GM08714 (cell line): ENCODE measurements around the gene PRKACB.

Source experiments
- H3K4me3 ChIP-seq: fragments of 200-500 bp; sonication (Bioruptor generic); 2 replicates; pipeline ENCODE4 v1.5.1; 2014; ENCODE audit warnings: mild to moderate bottlenecking, low read length, inconsistent platforms
- ZNF274 ChIP-seq: IDR thresholded peaks from 2 replicates; pipeline ENCODE4 v1.6.1; 2012; ENCODE audit warnings: mild to moderate bottlenecking, low read depth, low read length

PRKACB gene

DNA sequence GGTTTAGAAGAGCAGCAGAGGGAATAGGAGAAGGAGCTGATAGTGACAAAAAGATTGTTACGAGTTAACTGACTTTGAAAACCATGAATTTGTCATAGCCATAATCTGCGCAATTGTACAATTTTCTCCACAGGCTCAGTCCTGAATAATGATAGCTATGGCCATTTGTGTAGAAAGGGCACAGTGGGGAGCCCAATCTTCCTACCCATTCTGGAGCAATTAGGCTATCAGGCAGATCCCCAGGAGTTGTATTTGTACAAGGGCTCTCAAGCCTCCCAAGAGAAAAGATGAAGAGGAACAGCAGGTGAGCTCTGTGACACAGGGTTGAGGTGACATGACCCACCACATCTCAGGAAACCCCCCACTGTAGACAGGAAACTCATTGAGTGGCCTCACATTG lies 115.3 kb downstream of the PRKACB start:
- no peak for TF ChIP-seq ZNF274
- no peak overlapping the region for H3K4me3 ChIP-seq

DNA sequence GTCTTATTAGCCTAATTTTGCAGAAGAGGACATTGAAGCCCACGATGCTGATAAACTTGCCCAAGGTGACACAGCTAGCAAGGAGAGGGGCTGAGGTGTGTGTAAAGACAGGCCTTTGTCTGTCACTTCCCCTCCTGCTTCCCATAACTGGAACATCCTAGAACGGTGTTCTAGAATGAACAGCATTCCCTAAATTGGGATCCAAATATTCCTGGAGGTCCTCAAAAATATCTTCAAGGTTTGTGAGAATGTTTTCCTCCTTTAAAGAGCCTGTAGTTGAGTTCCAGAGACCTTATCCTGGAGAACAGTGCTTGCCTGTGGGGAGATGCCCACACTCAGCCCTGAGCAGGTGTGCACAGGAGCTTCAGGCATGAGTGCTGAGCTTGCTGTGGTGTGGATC lies 115.9 kb downstream of the PRKACB start:
- no peak overlapping the region for H3K4me3 ChIP-seq
- TF ChIP-seq ZNF274 = no peak

DNA sequence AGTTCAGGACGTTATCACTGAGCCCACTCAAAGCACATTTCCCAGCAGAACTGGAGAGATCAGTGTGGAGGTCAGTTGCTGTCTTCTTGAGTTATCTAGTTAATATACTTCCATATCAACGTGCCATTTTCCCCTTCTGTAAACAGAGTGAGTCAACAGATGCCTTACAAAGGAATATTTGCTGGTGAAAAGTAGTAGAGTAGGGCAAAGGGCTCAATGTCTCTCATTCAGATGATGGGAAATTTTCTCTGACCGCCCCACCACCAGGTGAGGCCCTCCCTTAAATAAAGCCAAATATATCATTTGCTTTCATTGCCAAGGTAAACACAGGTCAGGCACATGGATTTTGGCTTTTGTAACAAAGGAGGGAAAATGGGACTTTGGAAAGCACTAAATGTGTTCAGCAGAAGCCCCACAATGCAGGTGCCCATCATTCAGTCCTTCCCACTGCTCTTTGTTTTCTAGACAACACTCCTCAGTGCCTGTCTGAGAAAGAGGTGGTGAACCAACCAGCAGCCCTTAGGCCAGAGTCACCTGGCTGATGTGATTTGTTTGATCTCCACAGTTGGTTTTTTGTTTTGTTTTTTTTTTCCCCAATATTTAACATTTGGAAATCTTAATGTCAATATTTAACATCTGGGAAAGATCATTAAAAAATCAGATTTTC lies 116.9 kb downstream of the PRKACB start:
- no peak for TF ChIP-seq ZNF274
- no peak overlapping the region for H3K4me3 ChIP-seq

DNA sequence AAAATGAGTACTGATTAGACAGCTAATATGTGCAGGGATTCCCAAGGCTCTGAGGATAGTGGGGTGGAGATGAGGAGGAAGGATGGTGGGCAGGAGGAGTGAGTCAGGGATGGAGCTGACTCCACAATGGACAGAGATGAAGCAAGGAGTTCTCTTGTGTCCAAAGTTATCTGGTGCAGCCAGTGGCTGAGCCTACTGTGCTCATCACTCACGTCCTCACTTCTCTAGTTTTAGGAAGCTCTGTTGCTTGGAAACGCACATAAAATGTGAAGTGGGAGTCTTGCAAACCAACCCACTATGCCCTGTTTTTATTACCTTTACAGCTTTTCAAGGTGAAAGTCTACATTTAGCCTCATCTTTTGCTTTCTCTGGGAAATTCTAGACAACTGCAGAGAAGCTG lies 120.9 kb downstream of the PRKACB start:
- TF ChIP-seq ZNF274 = no peak
- H3K4me3 ChIP-seq = no peak overlapping the region

DNA sequence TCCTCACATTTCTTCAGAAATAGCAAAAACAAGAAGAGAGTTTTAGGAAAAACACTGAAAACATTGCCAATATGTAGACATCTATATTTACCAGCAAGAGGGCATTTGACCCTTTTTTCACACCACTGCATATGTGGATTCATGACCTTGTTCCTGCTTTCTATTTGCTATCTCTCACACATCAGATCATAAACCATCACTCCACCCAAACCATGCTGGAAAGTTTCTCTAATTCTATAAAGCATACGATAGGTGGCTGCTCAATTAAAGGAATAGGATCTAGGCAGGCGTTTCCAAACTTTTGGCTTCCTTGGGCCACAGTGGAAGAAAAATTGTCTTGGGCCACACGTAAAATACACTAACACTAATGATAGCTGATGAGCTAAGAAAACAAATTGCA lies 121.8 kb downstream of the PRKACB start:
- no peak overlapping the region for H3K4me3 ChIP-seq
- no peak for TF ChIP-seq ZNF274

DNA sequence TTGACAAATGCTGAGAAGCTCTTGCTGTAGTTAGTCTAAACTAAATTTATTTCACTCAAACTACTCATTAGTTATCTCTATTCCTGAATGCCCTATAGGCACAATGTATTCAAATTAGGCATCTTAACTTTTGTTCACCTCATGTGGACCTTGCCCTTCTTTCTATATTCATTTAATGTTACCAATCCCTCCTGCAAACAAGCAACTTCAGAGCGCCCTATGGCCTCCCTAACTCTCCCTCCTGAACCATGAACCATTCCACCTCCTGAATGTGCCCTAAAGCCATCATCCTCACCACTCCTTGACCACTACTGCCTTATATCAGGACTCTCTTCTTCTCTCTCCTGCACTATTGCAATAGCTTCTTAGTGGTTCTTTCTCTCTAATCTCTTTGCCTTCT lies 122.7 kb downstream of the PRKACB start:
- no peak for TF ChIP-seq ZNF274
- no peak overlapping the region for H3K4me3 ChIP-seq

DNA sequence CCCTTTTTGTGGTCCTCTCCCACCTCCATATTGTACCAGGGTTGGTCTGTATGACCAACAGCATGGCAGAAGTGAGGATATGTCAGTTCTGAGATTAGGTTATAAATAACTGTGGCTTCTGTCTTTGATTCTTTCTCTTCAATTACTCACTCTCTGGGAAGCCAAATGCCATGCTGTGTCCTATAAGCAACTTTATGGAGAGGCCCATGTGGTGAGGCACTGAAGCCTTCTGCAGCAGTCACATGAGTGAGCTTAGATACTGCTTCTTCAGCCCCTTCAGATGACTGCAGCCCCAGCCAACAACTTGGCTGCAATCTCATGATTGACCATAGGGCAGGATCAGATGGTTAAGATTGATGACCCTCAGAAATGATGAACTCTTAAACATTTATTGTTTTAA lies 123.4 kb downstream of the PRKACB start:
- no peak overlapping the region for H3K4me3 ChIP-seq
- no peak for TF ChIP-seq ZNF274

DNA sequence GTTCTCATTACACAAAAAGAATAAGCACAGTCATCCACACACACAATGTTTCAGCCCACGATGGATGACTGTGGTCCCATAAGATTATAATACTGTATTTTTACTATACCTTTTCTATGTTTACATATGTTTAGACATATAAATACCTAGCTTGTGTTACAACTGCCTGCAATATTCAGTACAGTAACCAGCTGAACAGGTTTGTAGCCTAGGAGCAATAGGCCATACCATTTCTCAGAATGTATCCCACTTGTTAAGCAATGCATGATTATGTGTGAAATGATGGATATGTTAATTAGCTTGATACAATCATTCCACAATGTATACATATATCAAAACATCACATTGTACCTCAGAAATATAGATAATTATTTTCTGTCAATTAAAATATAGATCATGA lies 124.3 kb downstream of the PRKACB start:
- no peak for TF ChIP-seq ZNF274
- H3K4me3 ChIP-seq = no peak overlapping the region

DNA sequence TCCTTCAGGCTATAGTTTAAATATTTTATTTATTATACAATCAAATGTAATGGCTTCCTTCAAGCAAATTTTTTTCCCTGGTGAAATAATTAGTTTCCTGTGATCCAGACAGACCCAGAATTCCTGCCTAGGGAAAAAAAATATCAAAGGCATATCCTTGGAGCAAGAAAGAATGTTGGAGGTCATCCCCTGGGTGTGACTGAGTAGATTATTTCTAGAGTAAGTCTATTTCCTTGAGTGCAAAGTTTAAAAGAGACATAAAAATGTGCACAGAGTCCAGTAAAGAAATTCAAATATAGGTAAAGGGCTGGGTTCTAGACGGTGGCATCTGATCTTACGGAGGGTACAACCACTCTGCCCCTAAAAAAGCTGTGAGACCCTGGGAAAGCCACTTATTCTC lies 125.2 kb downstream of the PRKACB start:
- no peak overlapping the region for H3K4me3 ChIP-seq
- TF ChIP-seq ZNF274 = no peak

DNA sequence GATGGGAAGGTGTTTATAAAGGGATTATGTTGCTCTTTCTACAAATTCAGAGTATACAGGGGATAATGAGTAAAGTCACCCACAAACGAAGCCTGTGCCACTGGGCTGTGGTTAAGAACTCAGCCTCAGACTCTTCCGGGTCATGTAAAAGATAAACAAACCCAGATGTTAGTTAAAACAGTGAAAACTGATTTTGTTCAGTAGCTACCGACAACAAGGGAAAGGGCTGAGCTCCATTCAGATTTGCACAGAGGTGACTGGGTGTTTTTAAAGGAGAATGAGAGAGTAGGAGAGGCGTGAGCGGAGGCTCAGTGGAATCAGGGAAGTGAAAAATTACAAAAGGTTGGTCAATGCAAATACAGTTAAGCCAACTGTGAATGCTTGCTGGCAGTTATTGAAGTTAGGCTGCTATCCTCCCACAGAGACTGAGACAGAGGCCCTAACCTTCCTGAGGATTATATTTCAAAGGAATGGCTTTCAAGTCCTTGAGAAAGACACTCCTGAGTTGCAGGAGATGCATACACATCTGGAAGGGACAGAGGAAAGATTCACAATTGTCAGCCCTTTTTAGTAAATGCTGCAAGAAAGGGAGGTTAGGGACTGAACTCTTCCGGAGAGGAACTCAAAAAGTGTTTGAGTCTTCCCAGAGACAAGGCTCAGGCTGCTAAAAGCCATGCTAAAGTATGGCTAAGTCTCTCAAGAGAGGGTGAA lies 127.5 kb downstream of the PRKACB start:
- no peak for TF ChIP-seq ZNF274
- H3K4me3 ChIP-seq = no peak overlapping the region; the same call in 1 of the 2 replicates

DNA sequence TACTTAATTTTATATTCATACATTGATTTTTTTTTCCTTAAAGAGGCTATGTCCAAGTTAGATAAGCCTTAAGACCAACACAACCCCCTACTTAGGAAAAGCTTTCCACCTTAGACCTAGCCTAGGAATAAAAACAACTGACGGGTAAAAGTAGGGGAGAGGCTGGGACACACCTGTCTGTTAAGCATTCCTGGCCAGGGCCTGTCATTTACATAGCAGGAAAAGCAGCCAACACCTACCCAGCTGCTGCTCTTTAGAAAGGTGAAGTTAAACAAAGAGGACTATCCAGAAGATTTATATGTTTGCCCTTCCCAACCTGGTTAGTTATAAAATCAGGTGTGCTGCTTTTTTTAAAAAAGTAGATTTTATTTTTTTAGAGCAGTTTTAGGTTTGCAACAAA lies 128.3 kb downstream of the PRKACB start:
- TF ChIP-seq ZNF274 = no peak
- no peak overlapping the region for H3K4me3 ChIP-seq

DNA sequence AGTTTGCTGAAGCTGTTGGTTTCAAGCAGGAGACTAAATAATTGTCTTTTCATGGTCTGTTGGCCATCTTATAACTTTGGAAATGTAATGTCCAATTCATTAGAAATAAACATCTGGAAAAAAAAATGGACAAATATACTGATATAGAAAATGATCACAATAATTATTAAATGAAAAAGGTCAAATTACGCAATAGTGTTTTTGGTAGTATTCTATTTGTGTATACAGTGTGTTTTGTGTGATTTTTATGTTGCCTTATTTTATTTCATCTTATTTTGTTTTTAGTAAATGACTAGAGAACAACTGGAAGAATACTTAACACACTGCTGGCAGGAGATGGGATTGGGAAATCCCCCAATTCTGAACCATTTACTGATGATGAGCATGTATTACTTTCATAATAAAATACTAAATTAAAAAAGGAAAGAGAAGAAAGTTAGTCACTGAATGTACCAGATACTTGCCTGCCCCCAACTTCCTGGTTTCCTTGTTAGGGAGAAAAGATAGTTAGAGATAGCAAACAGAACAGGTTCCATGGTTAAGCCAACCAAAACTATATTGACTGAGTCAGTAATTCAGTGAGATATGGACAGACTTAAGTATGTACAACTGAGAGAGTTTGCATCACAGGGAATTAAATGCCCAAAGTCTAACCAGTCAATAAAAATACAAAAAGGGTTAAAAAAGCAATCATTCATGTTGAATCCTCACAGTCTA lies 133.4 kb downstream of the PRKACB start:
- H3K4me3 ChIP-seq = no peak overlapping the region
- no peak for TF ChIP-seq ZNF274

DNA sequence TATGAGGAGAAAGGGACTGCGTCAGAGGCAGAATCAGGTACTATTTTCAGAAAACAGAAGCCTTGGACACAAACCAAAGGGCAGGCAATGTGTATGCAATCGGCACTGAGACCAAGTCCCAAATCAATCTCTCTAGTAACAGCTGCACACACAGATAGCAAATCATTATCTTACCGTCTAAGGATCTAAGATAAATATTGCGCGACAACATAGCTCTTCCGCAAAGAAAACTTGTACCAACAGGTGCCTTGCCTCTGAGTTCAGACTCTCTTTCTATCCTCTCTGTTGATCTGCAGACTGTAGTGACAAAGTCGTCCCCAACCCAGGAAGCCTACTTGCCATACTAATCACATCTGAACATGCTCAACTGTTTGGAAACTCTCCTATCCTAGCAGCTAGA lies 134.8 kb downstream of the PRKACB start:
- H3K4me3 ChIP-seq = no peak overlapping the region
- no peak for TF ChIP-seq ZNF274

DNA sequence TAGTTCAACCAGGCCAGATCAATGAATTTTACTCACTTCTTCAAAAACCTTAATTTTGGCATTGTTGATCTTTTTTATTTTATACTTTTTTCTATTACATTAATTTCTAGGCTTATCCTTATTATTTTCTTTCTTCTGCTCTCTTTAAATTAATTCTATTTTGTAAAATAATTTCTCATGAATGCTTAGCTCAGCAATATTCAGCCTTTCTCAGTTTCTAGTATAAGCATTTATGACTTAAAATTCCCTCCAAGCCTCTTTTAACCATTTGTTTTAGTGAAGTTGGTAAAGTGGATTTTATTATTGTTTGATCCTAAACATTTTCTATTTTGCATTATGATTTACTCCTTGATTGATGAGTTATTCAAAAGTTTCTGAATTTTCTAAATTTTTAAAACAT lies 136.8 kb downstream of the PRKACB start:
- H3K4me3 ChIP-seq = no peak overlapping the region
- TF ChIP-seq ZNF274 = no peak

DNA sequence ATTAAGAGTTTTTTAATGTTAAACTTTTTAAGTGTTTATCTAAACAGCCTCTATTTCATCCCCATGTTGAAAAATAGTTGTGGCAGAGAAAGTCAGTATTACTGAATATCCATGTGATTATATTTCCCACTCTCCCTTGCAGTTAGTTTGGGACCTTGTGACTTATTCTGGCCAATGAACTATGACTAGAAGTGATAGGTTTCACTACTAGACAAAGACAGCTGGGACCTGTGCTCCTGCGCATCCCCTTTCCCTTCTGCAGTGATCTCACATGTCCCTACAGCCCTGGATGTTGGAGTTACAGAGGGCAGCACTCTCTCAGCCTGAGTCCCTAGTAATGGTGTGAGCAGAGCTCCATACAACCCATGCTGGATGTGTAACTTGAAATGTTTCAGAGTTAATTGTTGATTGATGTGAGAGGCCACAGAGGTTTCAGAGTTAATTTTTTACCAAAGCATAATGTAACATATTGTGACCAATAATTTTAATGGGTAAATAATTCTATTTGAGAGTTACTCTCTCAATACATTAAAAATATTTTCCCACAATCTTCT lies 138.8 kb downstream of the PRKACB start:
- no peak overlapping the region for H3K4me3 ChIP-seq
- no peak for TF ChIP-seq ZNF274

DNA sequence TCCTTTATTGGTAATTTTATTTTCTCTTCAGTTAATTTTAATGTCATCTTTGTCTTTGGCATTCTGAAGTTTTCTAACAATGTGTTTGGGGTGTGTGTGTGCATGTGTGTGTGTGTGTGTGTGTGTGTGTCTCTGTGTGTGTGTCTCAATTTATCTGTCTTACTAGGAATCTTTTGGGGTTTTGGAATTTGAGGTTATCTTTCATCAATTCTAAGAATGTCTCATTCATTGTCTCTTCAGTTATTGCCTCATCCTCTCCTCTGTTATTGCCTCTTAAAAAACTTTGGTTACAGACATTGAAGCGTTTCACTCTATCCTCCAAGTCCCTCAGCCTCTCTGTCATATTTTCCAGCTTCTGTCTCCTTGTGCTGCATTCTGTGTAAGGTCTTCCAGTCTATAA lies 139.3 kb downstream of the PRKACB start:
- no peak for TF ChIP-seq ZNF274
- H3K4me3 ChIP-seq = no peak overlapping the region
